Lower leg skin (tissue), 4 donors: ENCODE results near the gene TGFBR2. TPM values are rescaled to one million over a fixed set of nuclear protein-coding genes. Genes with fewer than 3 reads are reported as not detected.

Experiments
- DNase-seq, 2 donors: peaks; one replicate each; pipeline ENCODE4 v3.0.0-alpha.2; 2019; ENCODE audit warnings: low spot score in 2 of 2
- H3K4me3 ChIP-seq: fragments of 200-600 bp; sonication (generic); 2 replicates; pipeline ENCODE4 v1.5.1; 2017; ENCODE audit warnings: mild to moderate bottlenecking, low read depth; ENCODE audit not compliant: poor library complexity, severe bottlenecking
- POLR2A ChIP-seq, 2 donors: fragments of 450-650 bp; IDR thresholded peaks; one replicate each; pipeline ENCODE4 v1.6.1; 2016 to 2017; ENCODE audit warnings: antibody characterized with exemption in 2 of 2, mild to moderate bottlenecking in 1 of 2, moderate library complexity in 1 of 2
- WGBS, 2 donors: methylation state at CpG; one replicate each; pipeline ENCODE4 v1.1.5; 2018; 5-methylcytosine and 5-hydroxymethylcytosine counted together
- intact Hi-C: fragments of 100-400 bp; cut with DNase I; formaldehyde crosslinking; loops from one replicate; pipeline ENCODE4 v1.15.0; 2023; ENCODE audit warnings: low total_unique reads
- total RNA-seq, 4 donors: library from RNA; depleted of rRNA; stranded (reverse); fragments of >200 nt; gene quantifications; one replicate each; pipeline ENCODE4 v1.1.0, GENCODE V29; 2016
- TF ChIP-seq, protein P1 (sequence below), 3 donors: fragments of 450-650 bp; IDR thresholded peaks; one replicate each; pipeline ENCODE4 v1.5.1; 2016; ENCODE audit warnings: antibody characterized with exemption in 3 of 3, mild to moderate bottlenecking in 3 of 3, moderate library complexity in 2 of 3

The TGFBR2 gene
- total RNA-seq, 4 donors from 2014 or later: 57.8 to 109 (median 71.4) TPM

DNA sequence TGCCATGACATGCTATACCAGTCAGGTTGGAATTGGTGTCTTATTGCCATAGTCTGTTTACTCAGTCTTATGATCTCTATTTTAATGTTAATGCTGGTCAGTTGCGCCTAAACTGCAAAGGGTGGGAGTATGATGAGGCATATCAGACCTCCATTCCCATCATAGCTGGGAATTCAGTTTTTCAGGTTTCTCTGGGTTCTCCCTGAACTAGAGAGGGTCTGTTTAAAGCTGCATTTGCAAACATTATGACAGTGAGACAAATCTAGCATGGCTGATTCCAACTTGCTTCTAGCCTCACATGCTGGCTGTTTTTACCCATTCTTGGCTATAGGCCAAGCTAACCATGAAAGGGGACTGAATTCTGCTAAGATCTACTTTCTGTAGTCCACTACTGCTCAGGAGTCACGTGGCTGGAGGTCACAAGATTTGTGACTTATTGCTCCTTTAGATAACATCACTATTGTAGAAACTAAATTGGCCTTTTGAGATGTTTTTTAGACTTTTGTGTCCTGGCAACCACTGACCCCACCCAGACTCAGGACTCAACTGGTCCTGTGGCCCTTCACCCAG is 96.5 kb downstream of the TGFBR2 start:
- H3K4me3 ChIP-seq: no peak overlapping the region
- TF ChIP-seq, protein P1, sequence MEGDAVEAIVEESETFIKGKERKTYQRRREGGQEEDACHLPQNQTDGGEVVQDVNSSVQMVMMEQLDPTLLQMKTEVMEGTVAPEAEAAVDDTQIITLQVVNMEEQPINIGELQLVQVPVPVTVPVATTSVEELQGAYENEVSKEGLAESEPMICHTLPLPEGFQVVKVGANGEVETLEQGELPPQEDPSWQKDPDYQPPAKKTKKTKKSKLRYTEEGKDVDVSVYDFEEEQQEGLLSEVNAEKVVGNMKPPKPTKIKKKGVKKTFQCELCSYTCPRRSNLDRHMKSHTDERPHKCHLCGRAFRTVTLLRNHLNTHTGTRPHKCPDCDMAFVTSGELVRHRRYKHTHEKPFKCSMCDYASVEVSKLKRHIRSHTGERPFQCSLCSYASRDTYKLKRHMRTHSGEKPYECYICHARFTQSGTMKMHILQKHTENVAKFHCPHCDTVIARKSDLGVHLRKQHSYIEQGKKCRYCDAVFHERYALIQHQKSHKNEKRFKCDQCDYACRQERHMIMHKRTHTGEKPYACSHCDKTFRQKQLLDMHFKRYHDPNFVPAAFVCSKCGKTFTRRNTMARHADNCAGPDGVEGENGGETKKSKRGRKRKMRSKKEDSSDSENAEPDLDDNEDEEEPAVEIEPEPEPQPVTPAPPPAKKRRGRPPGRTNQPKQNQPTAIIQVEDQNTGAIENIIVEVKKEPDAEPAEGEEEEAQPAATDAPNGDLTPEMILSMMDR (IDR thresholded peaks at IDR 0.05): no peak
- TF ChIP-seq POLR2A (IDR thresholded peaks at IDR 0.05): no peak
- WGBS, 2 donors: 89% methylated on average over 2 of the region's 2 CpGs
- intact Hi-C loops: no loop called here
- DNase-seq: no peak

- 82% methylated on average over 9 of the region's 9 CpGs for WGBS, 2 donors
- intact Hi-C loops: no loop called here
- TF ChIP-seq, protein P1 (IDR thresholded peaks at IDR 0.05): no peak
- no peak for TF ChIP-seq POLR2A (IDR thresholded peaks at IDR 0.05)
- H3K4me3 ChIP-seq: no peak overlapping the region
- no peak for DNase-seq
Measured at GRCh38 chr3:30704931-30705890, 98.8 kb downstream of the TGFBR2 start.

DNA sequence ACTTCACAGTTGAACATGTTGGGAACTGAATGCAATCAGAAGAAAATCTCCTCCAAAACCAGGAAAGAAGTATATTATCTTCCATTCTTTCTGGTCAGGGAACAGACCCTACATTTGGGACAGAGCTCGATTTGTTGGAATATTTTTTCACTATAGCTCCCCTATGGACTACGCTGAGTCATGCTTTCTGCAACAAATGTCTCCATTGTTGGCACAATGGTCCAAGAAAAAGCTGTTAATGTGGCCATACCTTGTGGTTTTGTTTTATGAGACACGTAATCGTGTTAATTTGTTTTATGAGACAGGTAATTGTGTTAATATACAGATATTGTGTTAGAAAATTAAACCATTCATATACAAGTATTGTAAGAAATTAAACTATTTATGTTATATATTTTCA is 101.4 kb downstream of the TGFBR2 start:
- 82 to 95% methylated on average over 4 of the region's 4 CpGs for WGBS, 2 donors
- no peak for DNase-seq
- intact Hi-C loops: no loop called here
- H3K4me3 ChIP-seq: no peak overlapping the region
- TF ChIP-seq, protein P1 (IDR thresholded peaks at IDR 0.05): no peak
- no peak for TF ChIP-seq POLR2A (IDR thresholded peaks at IDR 0.05)

DNA sequence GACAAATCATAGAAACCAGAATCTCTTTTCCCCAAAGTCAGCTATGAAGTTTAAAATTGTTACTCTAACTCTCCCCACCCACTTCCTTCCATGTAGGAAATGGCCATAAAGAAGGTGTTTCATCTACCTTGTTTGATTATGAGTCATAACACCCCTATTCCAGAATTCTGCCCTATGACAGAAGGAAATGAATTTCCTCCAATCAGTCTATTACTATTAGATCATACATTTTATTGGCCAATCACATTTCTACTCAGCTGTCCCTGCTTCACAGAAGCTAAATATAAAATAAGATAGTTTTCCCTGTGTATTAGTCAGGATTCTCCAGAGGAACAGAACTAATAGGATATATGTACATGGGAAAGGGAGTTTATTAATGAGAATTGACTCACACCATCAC is 102.1 kb downstream of the TGFBR2 start:
- no peak overlapping the region for H3K4me3 ChIP-seq
- TF ChIP-seq, protein P1 (IDR thresholded peaks at IDR 0.05): no peak
- no peak for TF ChIP-seq POLR2A (IDR thresholded peaks at IDR 0.05)
- intact Hi-C loops: no loop called here
- DNase-seq: no peak

DNA sequence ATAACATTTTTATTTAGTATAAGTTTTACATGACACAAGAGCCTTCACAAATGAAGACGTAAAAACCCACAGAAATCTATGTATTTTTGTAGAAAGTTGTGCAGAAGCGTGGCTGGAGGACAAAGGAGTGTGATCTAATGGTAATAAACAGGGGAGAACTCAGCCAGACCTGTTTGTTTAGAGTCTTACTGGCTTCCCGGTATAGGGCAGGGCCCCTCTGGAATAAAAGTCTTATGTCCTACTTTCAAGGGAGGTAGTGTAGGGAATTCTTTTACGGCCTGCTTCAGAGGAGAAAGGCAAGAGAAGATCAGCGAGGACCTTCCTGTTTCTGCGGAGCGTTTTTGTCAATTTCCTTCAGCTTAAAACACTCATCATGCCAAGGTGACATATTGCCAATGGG is 103.6 kb downstream of the TGFBR2 start:
- TF ChIP-seq POLR2A (IDR thresholded peaks at IDR 0.05): no peak
- TF ChIP-seq, protein P1 (IDR thresholded peaks at IDR 0.05): no peak
- 81 to 82% methylated on average over 7 of the region's 7 CpGs for WGBS, 2 donors
- intact Hi-C loops: no loop called here
- no peak overlapping the region for H3K4me3 ChIP-seq
- DNase-seq: no peak
